HCT116 (cell line): ENCODE data around the gene KNTC1.

Experiments
- ELF1 ChIP-seq: IDR thresholded peaks from 2 replicates; pipeline ENCODE4 v1.6.1; 2012; ENCODE audit warnings: low read depth, borderline replicate concordance
- EZH2 ChIP-seq: fragments of 200-600 bp; sonication (generic); IDR thresholded peaks from 2 replicates; pipeline ENCODE4 v1.6.1; 2017; ENCODE audit warnings: antibody characterized with exemption, mixed run types
- MAX ChIP-seq: IDR thresholded peaks from 2 replicates; pipeline ENCODE4 v1.6.1; 2012
- SP1 ChIP-seq: IDR thresholded peaks from 2 replicates; pipeline ENCODE4 v1.6.1; 2012; ENCODE audit warnings: low read depth
- SRF ChIP-seq: IDR thresholded peaks from 2 replicates; pipeline ENCODE4 v1.6.1; 2012; ENCODE audit warnings: low read depth

- TF ChIP-seq MAX, result no peak
- no peak for TF ChIP-seq SP1
- TF ChIP-seq ELF1, result no peak
- no peak for TF ChIP-seq EZH2
- no peak for TF ChIP-seq SRF
Observed at GRCh38 chr12:122610911-122611310, 83.9 kb downstream of the KNTC1 start.
